Measurements from ENCODE around the gene FKBP3.

GRCh38 chr14:45128963-45129629 lies 5.2 kb downstream of the FKBP3 start:
- TF ChIP-seq CTCF (IDR thresholded peaks at IDR 0.05 in 4 of 5, conservative IDR thresholded peaks at IDR 0.05 in 1 of 5) (no peak), POLR2A (IDR thresholded peaks at IDR 0.05) (no peak)
